ENCODE measurements around the gene OR13C8. TPM values are rescaled to one million over a fixed set of nuclear protein-coding genes. Genes with fewer than 3 reads are reported as not detected.
"Not testable (repeated sequence)": the region's sequence is repeated elsewhere in the genome, so short reads cannot be mapped to it uniquely, and the experiment has no call there.

Gene OR13C8
- total RNA-seq, 6 experiments from 2014 or later, result not detected

- no peak overlapping the region for H3K27ac Mint-ChIP-seq
- no peaks in the 10 kb centered on the region for H3K27me3 Mint-ChIP-seq (ENCODE audit: insufficient read depth)
- H3K4me1 Mint-ChIP-seq (ENCODE audit: low read depth), result no peaks in the 10 kb centered on the region
- no peaks in the 10 kb centered on the region for H3K36me3 Mint-ChIP-seq (ENCODE audit: low read depth)
- TF ChIP-seq CTCF (IDR thresholded peaks at IDR 0.05), result no peak
- H3K9me3 Mint-ChIP-seq, result peaks cover 27% of the 10 kb centered on the region
- DNase-seq, result no peak
- no peak overlapping the region for H3K4me3 Mint-ChIP-seq
These were observed 6.5 kb downstream of the OR13C8 start for GRCh38 chr9:104575456-104575855.

- no peak for TF ChIP-seq CTCF (IDR thresholded peaks at IDR 0.05)
- DNase-seq, result no peak
- Mint-ChIP-seq H3K27me3 (ENCODE audit: insufficient read depth) (no peaks in the 10 kb centered on the region), H3K4me3 (no peak overlapping the region), H3K27ac (no peak overlapping the region), H3K9me3 (peaks cover 20% of the 10 kb centered on the region), H3K36me3 (ENCODE audit: low read depth) (no peaks in the 10 kb centered on the region), H3K4me1 (ENCODE audit: low read depth) (no peaks in the 10 kb centered on the region)
These were observed 8.3 kb downstream of the OR13C8 start for GRCh38 chr9:104577263-104577662.

- no peak for TF ChIP-seq CTCF (IDR thresholded peaks at IDR 0.05)
- Mint-ChIP-seq H3K4me1 (ENCODE audit: low read depth) (no peaks in the 10 kb centered on the region), H3K27ac (no peak overlapping the region), H3K36me3 (ENCODE audit: low read depth) (no peaks in the 10 kb centered on the region), H3K4me3 (no peak overlapping the region), H3K27me3 (ENCODE audit: insufficient read depth) (no peaks in the 10 kb centered on the region), H3K9me3 (peaks cover 4% of the 10 kb centered on the region; the same call in 1 of the 2 replicates)
- DNase-seq, result no peak
These were observed 11.6 kb downstream of the OR13C8 start for GRCh38 chr9:104580562-104580961.

GRCh38 chr9:104586496-104587180, 17.7 kb downstream of the OR13C8 start:
- TF ChIP-seq CTCF (IDR thresholded peaks at IDR 0.05), result no peak
- peaks cover 2% of the 10 kb centered on the region; the same call in 1 of the 2 replicates for H3K27me3 Mint-ChIP-seq (ENCODE audit: insufficient read depth)
- peaks cover 16% of the 10 kb centered on the region for H3K9me3 Mint-ChIP-seq
- no peak overlapping the region for H3K27ac Mint-ChIP-seq
- H3K36me3 Mint-ChIP-seq (ENCODE audit: low read depth), result no peaks in the 10 kb centered on the region
- DNase-seq, result no peak
- no peak overlapping the region for H3K4me3 Mint-ChIP-seq
- H3K4me1 Mint-ChIP-seq (ENCODE audit: low read depth), result no peaks in the 10 kb centered on the region

GRCh38 chr9:104589626-104590025, 20.7 kb downstream of the OR13C8 start:
- TF ChIP-seq CTCF (IDR thresholded peaks at IDR 0.05), result no peak
- H3K9me3 Mint-ChIP-seq, result peaks cover 32% of the 10 kb centered on the region
- DNase-seq, result no peak
- H3K4me1 Mint-ChIP-seq (ENCODE audit: low read depth), result no peaks in the 10 kb centered on the region
- H3K36me3 Mint-ChIP-seq (ENCODE audit: low read depth), result no peaks in the 10 kb centered on the region; the same call in 1 of the 2 replicates
- peaks cover 2% of the 10 kb centered on the region; the same call in 1 of the 2 replicates for H3K27me3 Mint-ChIP-seq (ENCODE audit: insufficient read depth)
- H3K4me3 Mint-ChIP-seq, result no peak overlapping the region
- no peak overlapping the region for H3K27ac Mint-ChIP-seq

GRCh38 chr9:104598749-104599148, 29.8 kb downstream of the OR13C8 start:
- not testable (repeated sequence) for H3K36me3 Mint-ChIP-seq (ENCODE audit: low read depth); H3K27me3 Mint-ChIP-seq (ENCODE audit: insufficient read depth); H3K27ac Mint-ChIP-seq; H3K4me1 Mint-ChIP-seq (ENCODE audit: low read depth); H3K4me3 Mint-ChIP-seq; DNase-seq
- peaks cover 13% of the 10 kb centered on the region; the same call in 1 of the 2 replicates for H3K9me3 Mint-ChIP-seq

GRCh38 chr9:104599313-104599712, 30.3 kb downstream of the OR13C8 start, which contains the start of gene OR13C5:
TSS of gene OR13C5 (minus strand) at chr9:104599413. CDS start at chr9:104599413, 0 bp downstream.
- DNase-seq; H3K27ac Mint-ChIP-seq; H3K36me3 Mint-ChIP-seq (ENCODE audit: low read depth): not testable (repeated sequence)

More at GRCh38 chr9:104599313-104599712, 30.3 kb downstream of the OR13C8 start, which contains the start of gene OR13C5:
- not testable (repeated sequence) for H3K4me1 Mint-ChIP-seq (ENCODE audit: low read depth); H3K27me3 Mint-ChIP-seq (ENCODE audit: insufficient read depth); H3K4me3 Mint-ChIP-seq
- peaks cover 14% of the 10 kb centered on the region; the same call in 1 of the 2 replicates for H3K9me3 Mint-ChIP-seq

Measured in HFFc6 (cell line).